ENCODE results near the gene MTURN.

GRCh38 chr7:30166841-30167235, 32.1 kb downstream of the MTURN start:
- TF ChIP-seq CTCF (IDR thresholded peaks at IDR 0.05 in 2 of 3, conservative IDR thresholded peaks at IDR 0.05 in 1 of 3; ENCODE audit: control insufficient read depth in 2 of 3, extremely low read depth in 1 of 3, insufficient read depth in 1 of 3, low read depth in 3 of 3, low read length in 3 of 3) (no peak), MEF2B (IDR thresholded peaks at IDR 0.05; ENCODE audit: partially characterized antibody, poor library complexity, severe bottlenecking) (no peak), REST (IDR thresholded peaks at IDR 0.05; ENCODE audit: low read depth, low read length) (no peak), EGR1 (IDR thresholded peaks at IDR 0.05; ENCODE audit: borderline replicate concordance in 1 of 2, low read depth in 2 of 2, low read length in 2 of 2) (no peak), E2F4 (IDR thresholded peaks at IDR 0.05; ENCODE audit: low read depth, low read length) (no peak), ZNF384 (IDR thresholded peaks at IDR 0.05; ENCODE audit: borderline replicate concordance, low read depth, low read length) (no peak), CHD1 (IDR thresholded peaks at IDR 0.05; ENCODE audit: low read depth, low read length) (no peak), SUZ12 (IDR thresholded peaks at IDR 0.05; ENCODE audit: unreplicated experiment) (no peak), TAF1 (IDR thresholded peaks at IDR 0.05; ENCODE audit: borderline replicate concordance, low read depth, low read length) (no peak), E4F1 (IDR thresholded peaks at IDR 0.05; ENCODE audit: borderline replicate concordance, partially characterized antibody) (no peak), POLR2A (IDR thresholded peaks at IDR 0.05; ENCODE audit: low read depth, low read length) (no peak), RBBP5 (conservative IDR thresholded peaks at IDR 0.05) (no peak)

All from GM12878 (cell line).